ENCODE measurements around the gene ANKRD61.

The ANKRD61 gene

DNA sequence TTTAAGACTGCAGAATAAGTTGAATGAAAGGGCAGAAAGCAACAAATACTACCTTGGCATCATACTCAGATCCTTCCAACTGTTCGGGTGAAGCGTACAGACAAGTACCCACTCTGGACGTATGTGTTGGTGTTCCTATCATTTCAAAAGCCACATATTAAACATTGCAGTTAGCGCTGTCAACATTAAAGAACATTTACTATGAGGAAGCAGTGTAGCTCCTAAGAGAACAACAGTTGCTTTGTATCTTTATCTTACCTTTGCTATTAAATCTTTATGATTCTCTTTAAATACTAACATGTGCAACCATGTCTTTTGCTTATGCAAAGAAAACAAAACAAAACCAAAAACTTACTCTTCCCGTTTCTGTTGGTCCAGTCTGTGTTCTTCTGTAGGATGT is 2.6 kb upstream of the ANKRD61 start:
- Histone ChIP-seq H3F3A (ENCODE audit: low read depth) (no peaks in the 10 kb centered on the region), H3K27me3 (ENCODE audit: insufficient read depth, low read length, poor library complexity, severe bottlenecking) (no peaks in the 10 kb centered on the region), H3K4me1 (ENCODE audit: insufficient read depth, low read length, poor library complexity, severe bottlenecking) (peaks cover 14% of the 10 kb centered on the region), H3K79me2 (ENCODE audit: insufficient read depth, low read length) (no peaks in the 10 kb centered on the region), H3K9ac (ENCODE audit: low read depth, low read length, poor library complexity, severe bottlenecking) (no peak overlapping the region), H4K20me1 (ENCODE audit: insufficient read depth, low read length, poor library complexity, severe bottlenecking) (peaks cover 6% of the 10 kb centered on the region), H3K9me3 (ENCODE audit: insufficient read depth, low read depth, low read length) (no peaks in the 10 kb centered on the region), H3K4me3 (ENCODE audit: low read length, poor library complexity, severe bottlenecking) (no peak overlapping the region), H2AFZ (ENCODE audit: low read length) (no peak overlapping the region), H3K9me2 (replicated peaks; ENCODE audit: low read depth, low read length) (no peaks in the 10 kb centered on the region), H3K36me3 (ENCODE audit: insufficient read depth, low read length) (peaks cover 66% of the 10 kb centered on the region), H3K4me2 (ENCODE audit: low read depth, low read length, poor library complexity, severe bottlenecking) (no peak overlapping the region)
- no peak for TF ChIP-seq CTCF (conservative IDR thresholded peaks at IDR 0.05; ENCODE audit: low read length)
- TF ChIP-seq EZH2phosphoT487 (IDR thresholded peaks at IDR 0.05; ENCODE audit: borderline replicate concordance) = no peak

- H3K79me2 ChIP-seq (ENCODE audit: insufficient read depth, low read length) = no peaks in the 10 kb centered on the region; the same call in 1 of the 2 replicates
- H3K36me3 ChIP-seq (ENCODE audit: insufficient read depth, low read length) = peaks cover 66% of the 10 kb centered on the region; the same call in 1 of the 2 replicates
Observed at GRCh38 chr7:6031567-6031966, 391 bp downstream of the ANKRD61 start.

DNA sequence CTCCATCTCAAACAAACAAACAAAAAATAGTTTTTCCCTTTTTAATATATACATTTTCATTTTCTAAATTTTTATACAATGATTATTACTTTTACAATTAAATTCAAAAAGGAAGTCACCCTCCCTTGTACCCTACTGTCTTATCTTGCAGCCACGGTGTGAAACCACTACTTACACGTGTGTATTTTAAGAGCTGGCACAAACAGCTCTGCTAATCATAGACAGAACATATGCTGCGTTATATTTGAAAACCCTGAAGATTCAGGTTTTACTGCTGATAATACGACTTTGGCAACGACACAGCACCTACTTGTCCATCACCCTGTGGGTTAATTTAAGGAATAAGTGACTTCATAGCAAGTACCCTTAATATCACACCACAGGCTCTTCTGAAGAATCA is 991 bp downstream of the ANKRD61 start:
- Histone ChIP-seq H3K9ac (ENCODE audit: low read depth, low read length, poor library complexity, severe bottlenecking) (no peak overlapping the region), H3K9me3 (ENCODE audit: insufficient read depth, low read depth, low read length) (no peaks in the 10 kb centered on the region), H2AFZ (ENCODE audit: low read length) (no peak overlapping the region), H3K36me3 (ENCODE audit: insufficient read depth, low read length) (peaks cover 66% of the 10 kb centered on the region; the same call in 1 of the 2 replicates), H3K4me3 (ENCODE audit: low read length, poor library complexity, severe bottlenecking) (no peak overlapping the region), H3K9me2 (replicated peaks; ENCODE audit: low read depth, low read length) (no peaks in the 10 kb centered on the region), H3K79me2 (ENCODE audit: insufficient read depth, low read length) (no peaks in the 10 kb centered on the region; the same call in 1 of the 2 replicates), H3K27me3 (ENCODE audit: insufficient read depth, low read length, poor library complexity, severe bottlenecking) (no peaks in the 10 kb centered on the region), H4K20me1 (ENCODE audit: insufficient read depth, low read length, poor library complexity, severe bottlenecking) (no peaks in the 10 kb centered on the region), H3K4me1 (ENCODE audit: insufficient read depth, low read length, poor library complexity, severe bottlenecking) (peaks cover 3% of the 10 kb centered on the region), H3F3A (ENCODE audit: low read depth) (no peaks in the 10 kb centered on the region), H3K4me2 (ENCODE audit: low read depth, low read length, poor library complexity, severe bottlenecking) (no peak overlapping the region)
- TF ChIP-seq EZH2phosphoT487 (IDR thresholded peaks at IDR 0.05; ENCODE audit: borderline replicate concordance) = no peak
- no peak for TF ChIP-seq CTCF (conservative IDR thresholded peaks at IDR 0.05; ENCODE audit: low read length)

More at GRCh38 chr7:6031567-6031966, 391 bp downstream of the ANKRD61 start:
- Histone ChIP-seq H2AFZ (ENCODE audit: low read length) (no peak overlapping the region), H3K4me3 (ENCODE audit: low read length, poor library complexity, severe bottlenecking) (no peak overlapping the region), H3K4me1 (ENCODE audit: insufficient read depth, low read length, poor library complexity, severe bottlenecking) (peaks cover 8% of the 10 kb centered on the region), H3K9me2 (replicated peaks; ENCODE audit: low read depth, low read length) (no peaks in the 10 kb centered on the region), H4K20me1 (ENCODE audit: insufficient read depth, low read length, poor library complexity, severe bottlenecking) (no peaks in the 10 kb centered on the region), H3K27me3 (ENCODE audit: insufficient read depth, low read length, poor library complexity, severe bottlenecking) (no peaks in the 10 kb centered on the region), H3K9me3 (ENCODE audit: insufficient read depth, low read depth, low read length) (no peaks in the 10 kb centered on the region), H3K4me2 (ENCODE audit: low read depth, low read length, poor library complexity, severe bottlenecking) (no peak overlapping the region), H3K9ac (ENCODE audit: low read depth, low read length, poor library complexity, severe bottlenecking) (no peak overlapping the region), H3F3A (ENCODE audit: low read depth) (no peaks in the 10 kb centered on the region)
- TF ChIP-seq EZH2phosphoT487 (IDR thresholded peaks at IDR 0.05; ENCODE audit: borderline replicate concordance) (no peak), CTCF (conservative IDR thresholded peaks at IDR 0.05; ENCODE audit: low read length) (no peak)
